GM19397 (cell line): ENCODE results near the gene TMEM267.
"Not testable (repeated sequence)": the region's sequence is repeated elsewhere in the genome, so short reads cannot be mapped to it uniquely, and the experiment has no call there.

ENCODE experiments used
- ATAC-seq: cut with Tn5 transposase; IDR thresholded peaks from one replicate; pipeline ENCODE4 v1.9.1; 2021; ENCODE audit warnings: mild to moderate bottlenecking, moderate library complexity; ENCODE audit not compliant: unreplicated experiment

The TMEM267 gene

DNA sequence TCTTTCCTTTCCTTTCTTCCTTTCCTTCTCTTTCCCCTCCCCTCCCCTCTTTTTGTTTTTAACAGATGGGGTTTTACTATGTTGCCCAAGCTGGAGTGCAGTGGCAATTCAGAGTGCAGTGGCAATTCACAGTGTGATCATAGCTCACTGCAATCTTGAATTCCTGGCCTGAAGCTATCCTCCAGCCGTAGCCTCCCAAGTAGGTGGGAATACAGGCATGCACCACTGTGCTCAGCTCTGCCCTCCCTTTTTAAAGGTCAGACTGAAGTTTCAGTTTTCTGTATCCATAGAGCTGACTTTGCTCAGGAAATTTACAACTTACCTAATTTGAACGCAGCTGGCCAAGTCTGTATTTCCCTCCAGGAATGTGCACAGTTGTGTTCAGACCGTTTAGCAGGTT, 72.2 kb downstream of the TMEM267 start:
- ATAC-seq = no peak

GRCh38 chr5:43410414-43410813, 73.3 kb downstream of the TMEM267 start:
- ATAC-seq = no peak

- no peak for ATAC-seq
Measured at GRCh38 chr5:43409809-43410271, 73.8 kb downstream of the TMEM267 start.

DNA sequence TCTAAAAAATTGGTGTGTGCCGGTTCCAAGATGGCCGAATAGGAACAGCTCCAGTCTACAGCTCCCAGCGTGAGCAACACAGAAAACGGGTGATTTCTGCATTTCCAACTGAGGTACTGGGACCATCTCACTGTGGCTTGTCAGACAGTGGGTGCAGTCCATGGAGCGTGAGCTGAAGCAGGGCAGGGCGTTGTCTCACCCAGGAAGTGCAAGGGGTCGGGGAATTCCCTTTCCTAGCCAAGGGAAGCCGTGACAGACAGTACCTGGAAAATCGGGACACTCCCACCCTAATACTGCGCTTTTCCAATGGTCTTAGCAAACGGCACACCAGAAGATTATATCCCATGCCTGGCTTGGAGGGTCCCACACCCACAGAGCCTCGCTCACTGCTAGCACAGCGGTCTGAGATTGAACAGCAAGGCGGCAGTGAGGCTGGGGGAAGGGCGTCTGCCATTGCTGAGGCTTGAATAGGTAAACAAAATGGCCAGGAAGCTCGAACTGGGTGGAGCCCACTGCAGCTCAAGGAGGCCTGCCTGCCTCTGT, 81.1 kb downstream of the TMEM267 start:
- ATAC-seq = not testable (repeated sequence)

- ATAC-seq = no peak
Measured at GRCh38 chr5:43401827-43402226, 81.8 kb downstream of the TMEM267 start.

DNA sequence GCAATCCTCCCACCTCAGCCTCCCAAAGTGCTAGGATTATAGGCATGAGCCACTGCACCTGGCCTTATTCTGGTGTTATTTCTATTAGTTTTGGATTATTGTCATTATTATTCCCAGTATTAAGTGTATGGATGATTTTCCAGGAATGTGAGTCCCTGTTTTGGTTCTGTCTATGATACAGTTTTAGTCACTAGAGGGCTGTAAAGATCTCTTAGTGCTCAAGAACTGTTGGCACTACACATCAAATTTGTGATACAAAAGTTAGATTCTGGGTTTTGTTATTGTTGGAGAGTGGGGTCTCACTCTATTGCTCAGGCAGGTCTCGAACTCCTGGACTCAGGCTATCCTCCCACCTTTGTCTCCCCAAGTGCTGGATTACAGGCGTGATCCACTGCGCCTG, 83.6 kb downstream of the TMEM267 start:
- ATAC-seq = no peak

GRCh38 chr5:43396762-43397304, 86.8 kb downstream of the TMEM267 start:
- ATAC-seq = peak; percentile 98
